ENCODE results near the gene PSMD12.
"Not testable (repeated sequence)": the region's sequence is repeated elsewhere in the genome, so short reads cannot be mapped to it uniquely, and the experiment has no call there.

Gene PSMD12

DNA sequence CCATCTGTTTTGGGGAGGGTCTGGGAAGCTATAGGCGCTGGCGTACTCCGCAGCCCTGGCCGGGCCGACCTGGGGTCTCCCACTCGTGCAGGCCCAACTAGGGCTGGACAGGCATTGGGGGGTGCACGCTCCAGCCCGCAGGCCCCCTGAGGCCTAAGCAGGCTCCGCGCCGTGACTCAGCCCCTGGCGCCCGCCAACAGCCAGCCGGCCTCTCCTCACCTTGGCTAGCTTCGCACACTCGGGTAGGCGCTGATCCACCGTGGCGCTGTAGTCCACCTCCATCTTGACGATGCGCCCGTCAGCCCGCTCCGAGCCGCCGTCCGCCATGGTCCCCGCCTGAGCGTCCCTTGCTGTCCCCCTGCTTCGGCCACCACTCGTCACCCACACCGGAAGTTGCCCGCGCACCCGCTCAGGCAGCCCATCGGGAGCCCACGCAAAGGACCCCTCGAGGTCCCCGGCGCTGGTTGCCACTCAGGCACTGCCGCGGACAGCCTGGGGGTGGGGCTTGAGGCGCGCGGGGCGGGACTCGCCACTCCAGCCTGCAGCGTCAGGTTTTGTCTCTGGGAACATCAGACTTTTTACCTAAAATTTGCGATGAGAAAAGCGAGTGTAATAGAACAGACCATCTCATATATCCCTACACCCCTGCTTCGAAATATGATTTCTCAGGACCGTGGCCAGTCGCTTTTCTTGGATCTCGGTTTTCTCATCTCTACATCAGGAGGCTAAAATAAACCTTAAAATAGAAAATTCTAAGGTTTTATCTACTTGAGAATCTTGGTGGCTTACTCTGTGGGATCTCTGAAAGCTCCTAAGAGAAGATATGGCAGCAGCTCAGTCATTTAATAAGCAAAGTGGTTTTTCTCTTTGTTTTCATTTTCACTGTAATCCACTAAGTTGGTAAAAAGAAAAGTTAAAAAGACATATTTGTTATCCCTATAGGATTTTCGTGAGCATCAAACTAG, at the start of gene PSMD12:
TSS of gene PSMD12 (minus strand) at position 385 of the 965 bp plus-strand sequence. CDS start at position 327, 58 bp downstream.
- peak; percentile 96 for DNase-seq

DNA sequence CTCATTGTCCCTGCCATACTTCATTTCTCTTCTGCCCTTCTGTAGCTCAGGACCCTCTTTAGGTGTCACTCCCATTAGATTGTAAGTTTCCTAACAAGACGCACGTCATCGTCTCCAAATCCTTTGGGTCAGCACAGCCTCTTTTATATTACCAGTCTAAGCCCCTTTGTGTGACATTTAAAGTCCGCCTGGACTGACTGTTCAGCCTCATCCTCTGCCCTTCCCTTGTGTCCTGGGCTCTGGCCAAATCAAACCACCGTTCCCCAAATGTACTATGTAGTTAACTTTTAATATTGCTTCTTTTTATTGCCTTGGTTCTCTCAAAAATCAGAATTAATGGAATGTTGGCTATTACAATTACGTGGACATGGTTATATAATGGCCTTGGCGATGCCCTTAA, 48.9 kb upstream of the PSMD12 start:
- no peak for DNase-seq

DNA sequence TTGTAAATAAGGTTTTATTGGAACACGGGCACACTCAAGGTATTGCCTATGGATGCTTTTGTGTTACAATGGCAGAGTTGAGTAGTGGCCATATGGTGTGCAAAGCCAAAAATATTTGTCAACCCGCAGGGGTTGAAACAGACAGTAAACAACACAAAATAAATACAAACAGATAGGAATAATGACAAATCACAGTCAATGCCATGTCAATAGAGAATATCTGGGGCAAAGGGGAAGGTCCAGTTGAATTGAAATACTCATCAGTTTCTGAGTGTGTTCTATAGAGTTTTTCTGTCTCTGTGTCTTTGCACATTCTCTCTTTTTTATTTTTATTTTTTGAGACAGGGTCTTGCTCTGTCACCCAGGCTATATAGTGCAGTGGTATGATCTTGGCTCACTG, 48.2 kb upstream of the PSMD12 start:
- no peak for DNase-seq

DNA sequence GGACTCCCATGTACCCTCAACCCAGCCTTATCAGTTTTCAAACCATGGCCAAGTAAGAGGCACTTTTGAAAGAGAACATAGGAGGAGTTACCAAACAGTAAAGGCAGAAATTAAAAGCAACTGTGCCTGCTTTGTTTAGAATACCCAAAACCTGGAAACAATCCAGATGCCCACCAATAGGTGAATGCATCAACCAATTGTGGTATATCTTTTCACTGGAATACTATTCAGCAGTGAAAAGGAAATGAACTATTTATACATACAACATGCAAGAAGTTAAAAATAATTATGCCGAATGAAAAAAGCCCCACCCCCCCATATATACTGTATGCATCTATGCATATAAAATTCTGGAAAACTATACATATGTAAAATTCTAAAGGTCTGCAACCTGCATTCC, 47.8 kb upstream of the PSMD12 start:
- no peak for DNase-seq

DNA sequence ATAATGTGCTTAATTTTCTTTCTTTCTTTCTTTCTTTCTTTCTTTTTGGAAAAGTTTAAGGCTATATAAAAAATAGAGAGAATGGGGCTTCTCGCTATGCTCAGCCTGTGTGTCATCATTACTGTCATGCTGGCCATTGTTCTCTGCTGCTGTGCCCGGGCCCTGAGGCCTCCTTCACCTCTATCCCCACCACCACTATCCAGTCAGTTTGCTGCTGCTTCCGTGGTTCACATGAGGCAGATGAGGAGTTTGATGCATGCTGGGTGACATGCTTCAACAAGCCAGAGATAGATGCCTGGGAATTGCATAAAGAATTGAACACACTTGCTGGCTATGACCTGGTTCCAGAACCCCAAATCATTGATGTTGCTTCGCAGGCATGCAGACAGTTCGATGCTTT, 47.0 kb upstream of the PSMD12 start:
- DNase-seq, result no peak

DNA sequence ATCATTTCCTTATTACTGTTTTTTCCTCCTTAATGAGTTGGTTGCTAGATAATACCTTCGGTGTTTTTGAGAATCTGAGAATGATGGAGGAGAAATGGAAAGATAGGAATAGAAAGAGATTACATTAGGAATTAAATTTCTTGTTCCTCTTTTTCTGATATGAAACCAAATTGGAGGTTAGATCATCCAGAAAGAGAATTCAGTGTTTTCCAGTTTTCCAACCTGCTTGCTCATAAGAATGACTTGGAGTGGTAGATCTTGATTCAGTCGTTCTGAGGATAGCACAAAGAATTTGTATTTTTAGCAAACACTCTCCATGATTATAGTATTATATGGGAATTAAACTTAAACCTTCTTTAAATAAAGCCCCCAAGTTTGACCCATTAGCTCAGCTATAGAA, 46.6 kb upstream of the PSMD12 start:
- no peak for DNase-seq

DNA sequence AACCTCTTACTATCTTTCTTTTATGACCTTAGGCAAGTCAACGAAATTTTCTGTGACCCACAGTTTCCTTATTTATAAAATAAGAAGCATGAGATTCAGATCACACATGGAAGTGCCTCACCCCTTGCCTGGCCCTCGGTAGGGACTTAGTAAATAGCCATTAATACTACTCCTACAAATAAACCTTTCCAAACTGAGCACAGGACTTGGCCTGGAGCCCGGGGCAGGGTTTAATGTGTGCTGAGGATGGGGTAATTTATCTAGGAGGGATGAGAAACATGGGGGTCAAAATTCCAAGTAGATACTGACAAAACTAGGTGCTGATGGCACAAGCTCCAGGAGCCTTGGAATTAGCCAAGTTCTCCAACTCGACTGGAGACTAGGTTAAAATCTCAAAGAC, 45.7 kb upstream of the PSMD12 start:
- no peak for DNase-seq

DNA sequence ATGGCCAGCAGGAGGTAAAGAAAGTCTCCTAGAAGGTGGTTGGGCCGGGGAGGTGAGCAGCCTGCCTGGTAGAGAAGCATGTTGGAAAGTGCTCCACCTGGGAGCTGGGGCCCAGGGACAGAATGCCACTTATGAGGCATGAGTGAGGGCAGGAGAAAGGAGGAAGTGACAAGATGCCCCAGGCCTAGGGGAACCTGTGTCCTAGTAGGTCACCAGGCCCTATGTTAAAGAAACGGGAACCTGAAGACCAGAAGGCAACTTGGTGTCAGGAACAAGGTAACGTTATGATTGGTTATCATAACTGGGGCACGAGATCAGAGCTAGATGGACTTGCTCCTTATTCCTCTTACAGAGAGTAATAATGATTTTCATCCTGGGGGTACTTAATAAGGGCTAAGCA, 45.0 kb upstream of the PSMD12 start:
- no peak for DNase-seq

DNA sequence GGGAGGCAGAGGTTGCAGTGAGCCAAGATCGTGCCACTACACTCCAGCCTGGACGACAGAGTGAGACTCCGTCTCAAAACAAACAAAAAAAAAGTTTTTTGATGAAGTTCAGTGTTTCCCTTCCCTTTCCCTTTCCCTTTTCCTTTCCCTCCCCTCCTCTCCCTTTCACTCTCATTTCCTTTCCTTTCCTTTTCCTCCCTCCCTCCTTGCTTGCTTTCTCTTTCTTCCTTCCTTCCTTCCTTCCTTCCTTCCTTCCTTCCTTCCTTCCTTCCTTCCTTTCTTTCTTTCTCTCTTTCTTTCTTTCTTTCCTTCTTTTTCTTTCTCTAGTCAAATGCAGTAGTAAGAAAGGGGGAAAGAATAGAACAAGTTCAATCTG, 42.1 kb upstream of the PSMD12 start:
- not testable (repeated sequence) for DNase-seq

DNA sequence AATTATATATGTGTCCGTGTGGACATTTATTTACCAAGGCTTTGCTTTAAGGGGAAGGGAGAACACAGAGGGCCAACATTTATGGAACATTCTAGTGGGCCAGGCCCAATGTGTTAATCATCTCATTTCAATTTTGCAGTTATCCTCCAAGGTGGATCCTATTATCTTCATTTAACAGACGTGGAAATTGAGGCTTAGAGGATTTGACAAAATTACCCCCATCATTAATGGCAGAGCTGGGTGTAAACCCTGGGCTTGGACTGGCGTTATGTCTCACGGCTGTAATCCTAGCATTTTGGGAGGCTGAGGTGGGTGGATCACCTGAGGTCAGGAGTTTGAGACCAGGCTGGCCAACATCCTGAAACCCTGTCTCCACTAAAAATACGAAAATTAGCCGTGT, 37.1 kb upstream of the PSMD12 start:
- no peak for DNase-seq

DNA sequence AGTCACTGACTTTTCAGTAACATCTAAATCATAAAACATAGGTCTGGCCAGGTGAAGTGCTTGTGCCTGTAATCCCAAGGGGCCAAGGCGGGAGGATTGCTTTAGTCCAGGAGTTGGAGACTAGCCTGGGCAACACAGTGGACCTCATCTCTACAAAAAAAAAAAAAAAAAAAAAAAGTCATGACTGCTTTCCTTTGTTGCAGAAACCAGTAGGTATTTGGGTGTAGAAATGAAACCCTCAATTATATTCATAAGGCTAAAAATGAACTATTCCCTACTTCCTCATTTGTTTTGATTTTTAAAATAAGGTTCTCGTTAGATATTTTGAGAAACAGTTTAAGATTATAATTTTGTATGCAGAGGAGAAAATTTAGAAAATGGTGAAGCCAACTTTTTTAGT, 36.7 kb upstream of the PSMD12 start:
- no peak for DNase-seq

DNA sequence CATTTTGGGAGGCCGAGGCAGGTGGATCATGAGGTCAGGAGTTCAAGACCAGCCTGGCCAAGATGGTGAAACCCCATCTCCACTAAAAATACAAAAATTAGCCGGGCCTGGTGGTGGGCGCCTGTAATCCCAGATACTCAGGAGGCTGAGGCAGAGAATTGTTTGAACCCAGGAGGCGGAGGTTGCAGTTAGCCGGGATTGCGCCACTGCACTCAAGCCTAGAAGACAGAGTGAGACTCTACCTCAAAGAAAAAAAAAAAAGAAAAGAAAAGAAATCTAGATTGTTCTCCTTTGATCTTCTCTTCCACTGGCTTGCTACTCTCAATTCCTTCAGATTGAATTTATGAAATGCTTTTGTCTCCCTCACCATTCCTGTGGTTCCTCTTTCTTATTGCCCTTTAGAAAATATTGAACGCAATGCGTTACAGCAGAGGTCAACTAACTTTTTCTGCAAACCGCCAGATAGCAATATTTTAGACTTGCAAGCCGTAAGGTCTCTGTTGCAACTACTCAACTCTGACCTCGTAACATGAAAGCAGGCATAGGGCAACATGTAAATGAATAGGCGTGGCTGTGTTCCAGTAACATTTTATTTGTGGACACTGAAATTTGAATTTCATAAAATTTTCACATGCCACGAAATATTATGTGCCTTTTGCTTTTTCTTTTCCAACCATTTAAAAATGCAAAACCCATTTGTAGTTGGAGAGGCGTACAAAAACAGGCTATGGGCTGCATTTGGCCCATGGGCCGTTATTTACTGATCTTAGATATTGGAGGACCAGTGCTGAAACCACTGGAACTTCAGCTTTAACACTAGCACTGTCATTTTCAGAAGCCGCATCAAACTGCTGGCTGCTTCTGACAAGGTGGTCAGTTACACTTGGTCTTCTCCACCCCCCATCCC, 35.5 kb upstream of the PSMD12 start:
- DNase-seq, result no peak

DNA sequence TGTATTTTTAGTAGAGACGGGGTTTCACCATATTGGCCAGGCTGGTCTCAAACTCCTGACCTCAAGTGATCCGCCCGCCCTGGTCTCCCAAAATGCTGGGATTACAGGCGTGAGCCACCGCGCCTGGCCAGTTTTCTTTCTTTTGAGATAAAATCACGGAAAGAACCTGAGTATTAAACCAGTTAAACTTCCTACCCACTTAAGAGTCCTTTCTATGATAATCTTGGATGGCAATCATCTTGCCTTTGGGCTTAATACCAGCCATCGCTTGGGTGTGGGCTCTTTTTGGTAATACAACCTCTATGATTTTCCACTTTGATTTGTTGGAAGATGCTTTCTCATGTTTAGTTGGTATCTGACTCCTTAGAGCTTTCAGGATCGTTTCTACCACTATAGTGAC, 34.7 kb upstream of the PSMD12 start:
- DNase-seq, result no peak

DNA sequence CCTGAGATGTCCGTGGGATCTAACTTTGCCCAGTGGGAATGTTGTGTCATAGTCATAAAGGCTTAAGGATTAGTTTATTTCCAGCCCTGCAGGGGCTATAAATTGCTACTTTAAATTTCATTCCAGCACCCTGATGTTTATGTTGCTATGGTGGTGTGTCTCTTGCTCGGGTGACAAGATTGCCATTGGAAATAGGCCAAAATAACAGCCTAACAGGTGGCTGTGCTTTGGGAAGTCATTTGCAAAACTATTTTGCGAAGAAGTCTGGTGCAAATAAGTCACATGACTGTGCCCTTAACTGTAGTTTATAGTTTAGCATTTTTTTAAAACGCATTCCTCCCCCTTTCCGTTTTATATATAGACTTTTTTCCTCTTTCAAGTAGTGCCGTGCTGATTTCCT, 33.8 kb upstream of the PSMD12 start:
- no peak for DNase-seq

DNA sequence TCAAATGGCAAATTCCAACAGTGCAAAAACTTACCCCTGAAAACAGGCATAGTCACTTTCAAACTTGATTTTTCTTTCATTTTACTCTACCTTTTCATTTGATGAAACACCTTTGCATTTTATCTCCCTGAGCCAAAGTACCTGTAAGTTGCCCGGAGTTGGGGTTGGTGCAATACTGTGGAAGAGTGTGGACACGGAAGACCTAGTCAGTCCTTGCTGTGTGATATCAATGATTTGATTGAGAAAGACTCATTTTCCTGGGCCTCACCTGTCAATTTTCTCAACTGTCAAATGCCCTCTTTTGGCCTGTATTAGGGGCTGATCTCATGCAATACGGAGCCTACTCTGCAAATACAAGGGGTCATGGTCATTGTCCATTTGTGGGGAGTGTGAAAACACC, 33.3 kb upstream of the PSMD12 start:
- no peak for DNase-seq

DNA sequence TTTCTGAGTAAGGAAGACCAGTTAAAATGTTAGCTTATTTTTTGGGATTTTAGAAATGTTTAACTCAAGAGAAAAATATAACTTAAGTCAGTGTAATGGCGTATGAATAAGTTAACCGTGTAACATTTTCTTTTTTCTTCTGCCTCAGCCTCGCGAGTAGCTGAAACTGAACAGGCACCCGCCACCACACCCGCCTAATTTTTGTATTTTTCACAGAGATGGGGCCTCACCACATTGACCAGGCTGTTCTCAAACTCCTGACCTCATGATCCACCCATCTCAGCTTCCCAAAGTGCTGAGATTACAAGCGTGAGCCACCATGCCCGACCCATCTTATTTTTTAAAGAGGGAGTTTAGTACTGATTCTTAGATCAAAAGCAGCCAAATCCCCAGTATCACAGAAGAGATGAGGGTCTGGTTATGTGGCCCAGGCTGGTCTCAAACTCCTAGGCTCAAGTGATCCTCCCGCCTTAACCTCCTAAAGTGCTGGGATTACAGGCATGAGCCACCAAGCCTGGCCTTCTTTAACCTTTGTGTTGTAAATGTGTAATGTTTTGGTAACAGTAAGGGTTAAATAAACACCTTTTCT, 27.5 kb upstream of the PSMD12 start:
- DNase-seq, result no peak

DNA sequence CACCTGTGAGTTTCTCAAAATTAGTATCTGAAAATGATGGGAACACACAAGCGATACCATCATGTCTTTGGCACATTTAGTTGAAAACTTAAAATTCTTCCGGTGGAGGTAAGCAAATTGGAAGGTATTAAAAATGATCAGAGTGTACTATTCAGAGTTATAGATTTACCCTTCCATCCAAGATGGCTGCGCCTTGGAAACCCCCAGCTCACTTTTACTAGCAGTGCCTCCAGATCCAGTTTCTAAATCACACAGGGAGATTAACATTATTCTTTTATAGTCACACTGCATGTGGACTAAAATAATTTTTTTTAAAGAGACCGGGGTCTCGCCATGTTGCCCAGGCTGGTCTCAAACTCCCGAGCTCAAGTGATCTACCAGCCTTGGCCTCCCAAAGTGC, 25.7 kb upstream of the PSMD12 start:
- no peak for DNase-seq

DNA sequence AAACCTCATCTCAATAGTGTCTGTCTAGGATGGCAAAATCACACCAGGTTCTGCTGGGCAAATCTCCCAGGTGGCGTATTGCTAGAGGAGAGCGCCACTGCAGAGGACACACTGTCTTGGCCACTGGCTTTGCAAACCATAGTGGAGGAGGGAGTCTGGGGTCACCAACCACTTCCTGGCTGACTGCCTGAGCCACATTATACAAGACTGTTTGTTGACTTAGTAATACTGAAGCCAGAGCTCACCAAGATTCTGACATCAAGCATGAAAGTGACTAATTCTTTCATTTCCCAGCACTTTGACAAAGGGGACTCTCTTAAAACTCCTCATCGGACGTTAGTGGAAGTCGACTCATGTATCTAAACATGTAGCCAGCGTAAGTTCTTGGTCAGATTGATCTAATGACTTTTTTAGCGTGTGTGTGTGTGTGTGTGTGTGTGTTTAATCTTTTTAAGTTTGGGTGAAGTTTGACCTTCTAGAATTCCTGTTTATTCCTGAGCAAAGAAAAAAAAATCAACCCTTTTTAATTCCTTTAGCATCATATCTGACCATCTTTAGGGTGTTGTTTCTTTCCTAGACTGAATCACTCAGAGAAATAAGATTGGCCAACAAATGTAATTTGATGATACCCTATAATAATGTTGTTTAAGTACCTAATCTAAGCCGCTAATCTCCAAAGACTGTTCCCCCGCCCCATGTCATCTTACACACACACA, 24.4 kb upstream of the PSMD12 start:
- DNase-seq, result peak; percentile 94

DNA sequence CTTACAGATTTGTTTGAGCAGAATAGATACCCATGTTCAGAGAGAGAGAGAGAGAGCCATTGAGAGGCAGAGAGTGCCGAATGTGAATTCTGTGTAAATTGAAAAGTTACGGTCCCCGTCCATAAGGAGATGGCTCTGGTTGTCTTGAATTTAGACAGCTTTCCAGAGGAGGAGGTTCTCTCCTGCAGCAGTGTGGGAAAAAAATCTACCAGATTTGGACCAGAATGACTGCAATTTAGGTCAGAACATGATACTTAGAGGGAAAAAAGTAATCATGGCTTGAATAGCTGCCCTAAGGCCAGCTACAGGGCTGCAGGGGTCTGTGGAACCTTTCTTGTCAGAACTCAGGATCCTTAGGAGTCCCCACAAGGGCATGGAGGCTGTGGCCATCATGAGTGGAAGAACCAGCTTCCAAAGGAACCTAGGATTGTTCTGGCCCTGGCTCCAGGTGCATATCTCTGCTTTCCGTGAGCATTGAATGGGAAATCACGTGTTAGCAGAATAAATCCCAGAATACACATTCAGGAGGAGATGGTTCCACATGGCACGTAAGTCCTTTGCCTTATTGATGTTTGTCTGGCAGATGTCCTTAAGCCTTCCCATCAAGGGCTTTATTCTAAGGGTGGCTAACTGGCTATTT, 23.7 kb upstream of the PSMD12 start:
- no peak for DNase-seq

DNA sequence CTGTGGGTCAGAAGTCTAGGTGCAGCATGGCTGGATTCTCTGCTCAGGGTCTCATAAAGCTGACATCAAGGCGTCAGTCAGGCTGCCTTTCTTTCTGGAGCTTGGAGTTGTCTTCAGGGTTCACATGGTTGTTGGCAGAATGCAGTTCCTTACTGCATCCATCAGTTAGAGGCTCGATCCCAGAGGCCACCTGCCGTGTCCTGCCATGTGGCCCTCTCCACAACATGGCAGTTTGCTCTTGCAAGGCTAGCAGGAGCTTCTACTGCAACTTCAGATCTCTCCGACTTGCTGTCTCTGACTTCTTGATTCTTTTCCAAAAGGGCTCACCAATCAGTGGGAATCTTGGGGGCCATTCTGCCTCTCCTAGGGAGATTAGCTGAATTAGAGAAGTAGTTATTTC, 22.6 kb upstream of the PSMD12 start:
- DNase-seq, result no peak

DNA sequence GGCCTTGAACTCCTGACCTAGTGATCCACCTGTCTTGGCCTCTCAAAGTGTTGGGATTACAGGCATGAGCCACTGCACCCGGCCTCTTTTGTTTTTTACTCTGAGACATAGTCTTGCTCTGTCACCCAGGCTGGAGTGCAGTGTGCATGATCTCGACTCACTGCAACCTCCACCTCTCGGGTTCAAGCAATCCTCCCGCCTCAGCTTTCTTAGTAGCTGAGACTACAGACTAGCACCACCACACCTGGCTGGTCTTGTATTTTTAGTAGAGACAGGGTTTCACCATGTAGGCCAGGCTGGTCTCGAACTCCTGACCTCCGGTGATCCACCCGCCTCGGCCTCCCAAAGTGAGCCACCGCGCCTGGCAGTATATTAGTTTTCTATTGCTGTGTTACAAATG, 22.2 kb upstream of the PSMD12 start:
- DNase-seq, result not testable (repeated sequence)

DNA sequence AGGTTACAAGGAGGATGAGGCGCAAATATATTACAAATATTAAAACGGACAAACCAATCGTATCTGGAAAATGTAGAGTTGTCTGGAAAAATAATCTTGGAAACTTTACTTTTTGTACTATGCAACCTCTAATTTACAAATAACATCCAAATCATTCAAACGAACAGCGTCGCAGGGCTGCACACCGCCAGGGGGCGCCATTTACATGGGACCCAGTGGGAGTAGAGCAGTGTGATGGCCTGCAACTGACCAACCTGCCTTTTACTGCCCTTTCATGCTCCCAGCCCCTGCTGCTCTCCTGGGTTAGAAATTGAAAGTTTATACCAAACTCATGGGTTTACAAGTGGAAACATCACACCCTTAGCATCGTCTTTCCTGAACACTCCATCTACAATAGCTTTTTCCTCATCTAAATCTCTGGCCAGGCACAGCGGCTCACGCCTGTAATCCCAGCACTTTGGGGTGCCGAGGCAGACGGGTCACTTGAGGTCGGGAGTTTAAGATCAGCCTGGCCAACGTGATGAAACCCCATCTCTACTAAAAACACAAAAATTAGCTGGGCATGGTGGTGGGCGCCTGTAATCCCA, 20.7 kb upstream of the PSMD12 start:
- DNase-seq, result peak; percentile 78
